ENCODE data around the gene RARRES1.
A peak's percentile ranks its signal among the peaks of the same experiment; 100 is the strongest.

RARRES1 gene

GRCh38 chr3:158727206-158728060, 4.8 kb downstream of the RARRES1 start:
- peak; percentile 92 for DNase-seq (ENCODE audit: low read depth)
- TF ChIP-seq, protein P1, sequence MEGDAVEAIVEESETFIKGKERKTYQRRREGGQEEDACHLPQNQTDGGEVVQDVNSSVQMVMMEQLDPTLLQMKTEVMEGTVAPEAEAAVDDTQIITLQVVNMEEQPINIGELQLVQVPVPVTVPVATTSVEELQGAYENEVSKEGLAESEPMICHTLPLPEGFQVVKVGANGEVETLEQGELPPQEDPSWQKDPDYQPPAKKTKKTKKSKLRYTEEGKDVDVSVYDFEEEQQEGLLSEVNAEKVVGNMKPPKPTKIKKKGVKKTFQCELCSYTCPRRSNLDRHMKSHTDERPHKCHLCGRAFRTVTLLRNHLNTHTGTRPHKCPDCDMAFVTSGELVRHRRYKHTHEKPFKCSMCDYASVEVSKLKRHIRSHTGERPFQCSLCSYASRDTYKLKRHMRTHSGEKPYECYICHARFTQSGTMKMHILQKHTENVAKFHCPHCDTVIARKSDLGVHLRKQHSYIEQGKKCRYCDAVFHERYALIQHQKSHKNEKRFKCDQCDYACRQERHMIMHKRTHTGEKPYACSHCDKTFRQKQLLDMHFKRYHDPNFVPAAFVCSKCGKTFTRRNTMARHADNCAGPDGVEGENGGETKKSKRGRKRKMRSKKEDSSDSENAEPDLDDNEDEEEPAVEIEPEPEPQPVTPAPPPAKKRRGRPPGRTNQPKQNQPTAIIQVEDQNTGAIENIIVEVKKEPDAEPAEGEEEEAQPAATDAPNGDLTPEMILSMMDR (conservative IDR thresholded peaks at IDR 0.05; ENCODE audit: low read depth, low read length) = peak; percentile 81
- H3K4me3 ChIP-seq (ENCODE audit: low read depth, low read length) = no peak overlapping the region

GRCh38 chr3:158725348-158726011, 6.8 kb downstream of the RARRES1 start:
- H3K4me3 ChIP-seq (ENCODE audit: low read depth, low read length) = no peak overlapping the region
- TF ChIP-seq, protein P1 (conservative IDR thresholded peaks at IDR 0.05; ENCODE audit: low read depth, low read length) = no peak
- DNase-seq (ENCODE audit: low read depth) = peak; percentile 98

DNA sequence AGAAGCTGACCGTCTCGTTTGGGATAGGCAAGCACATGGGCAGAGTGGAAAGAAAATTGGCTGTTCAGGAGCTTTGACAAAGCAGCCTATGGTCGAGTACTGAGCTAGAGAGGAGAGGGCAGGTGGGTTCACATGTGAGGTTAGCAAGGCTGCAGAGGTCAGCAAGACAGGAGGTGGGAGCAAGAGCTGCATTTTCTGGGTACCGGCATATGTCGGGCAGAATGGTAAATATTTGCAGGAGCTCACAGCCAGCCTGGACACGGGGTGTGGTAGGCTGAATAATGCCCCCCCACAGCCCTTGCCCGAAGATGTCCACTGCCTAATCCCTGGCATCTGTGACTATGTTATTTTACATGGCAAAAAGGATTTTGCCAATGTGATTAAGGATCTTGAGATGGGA, 8.3 kb downstream of the RARRES1 start:
- no peak for DNase-seq (ENCODE audit: low read depth)
- TF ChIP-seq, protein P1 (conservative IDR thresholded peaks at IDR 0.05; ENCODE audit: low read depth, low read length) = no peak
- H3K4me3 ChIP-seq (ENCODE audit: low read depth, low read length) = no peak overlapping the region

GRCh38 chr3:158722108-158722507, 10.1 kb downstream of the RARRES1 start:
- DNase-seq (ENCODE audit: low read depth) = no peak
- TF ChIP-seq, protein P1 (conservative IDR thresholded peaks at IDR 0.05; ENCODE audit: low read depth, low read length) = no peak
- H3K4me3 ChIP-seq (ENCODE audit: low read depth, low read length) = no peak overlapping the region

DNA sequence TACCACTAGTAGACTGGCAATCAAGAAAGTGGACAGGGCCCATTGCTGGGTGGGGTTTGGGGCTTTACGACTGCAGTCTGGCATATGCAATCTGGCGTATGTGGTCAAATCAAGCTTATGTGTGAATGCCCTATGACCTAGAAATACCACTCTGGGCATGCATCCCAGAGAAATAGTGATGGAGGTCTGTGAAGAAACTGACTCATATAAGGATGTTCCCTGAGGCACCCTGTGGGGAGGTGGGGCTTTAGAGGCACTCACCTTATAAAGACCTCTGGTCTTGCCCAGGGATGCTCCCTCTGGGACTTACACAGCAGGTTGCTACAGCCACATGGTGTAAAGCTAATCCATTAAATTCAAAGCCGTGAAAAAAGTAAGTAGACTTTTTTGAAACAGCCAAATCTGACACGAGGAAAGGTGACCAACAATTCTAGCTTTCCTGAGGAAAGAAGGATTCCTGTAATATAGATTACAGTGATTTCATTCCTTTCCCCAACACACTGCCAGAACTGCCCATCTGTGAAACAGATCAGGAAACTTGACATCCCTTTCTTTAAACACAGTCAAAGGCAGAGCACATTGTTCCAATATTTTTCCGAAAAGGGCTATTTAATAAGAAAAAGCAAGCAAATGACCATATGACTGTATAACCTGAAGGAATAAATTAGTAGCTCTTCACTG, 13.6 kb downstream of the RARRES1 start:
- TF ChIP-seq, protein P1 (conservative IDR thresholded peaks at IDR 0.05; ENCODE audit: low read depth, low read length) = no peak
- H3K4me3 ChIP-seq (ENCODE audit: low read depth, low read length) = no peak overlapping the region
- peak; percentile 97 for DNase-seq (ENCODE audit: low read depth)

- no peak overlapping the region for H3K4me3 ChIP-seq (ENCODE audit: low read depth, low read length)
- peak; percentile 30 for DNase-seq (ENCODE audit: low read depth)
- TF ChIP-seq, protein P1 (conservative IDR thresholded peaks at IDR 0.05; ENCODE audit: low read depth, low read length) = no peak
Measured at GRCh38 chr3:158717576-158717975, 14.7 kb downstream of the RARRES1 start.
